Left forelimb (tissue), 1 donor: ENCODE data around the gene VARS1.
"Not testable (repeated sequence)": the region's sequence is repeated elsewhere in the genome, so short reads cannot be mapped to it uniquely, and the experiment has no call there.

Experiments used
- DNase-seq: peaks from one replicate; pipeline ENCODE4 v3.0.0-alpha.2; 2018; ENCODE audit warnings: low spot score

VARS1 gene

DNA sequence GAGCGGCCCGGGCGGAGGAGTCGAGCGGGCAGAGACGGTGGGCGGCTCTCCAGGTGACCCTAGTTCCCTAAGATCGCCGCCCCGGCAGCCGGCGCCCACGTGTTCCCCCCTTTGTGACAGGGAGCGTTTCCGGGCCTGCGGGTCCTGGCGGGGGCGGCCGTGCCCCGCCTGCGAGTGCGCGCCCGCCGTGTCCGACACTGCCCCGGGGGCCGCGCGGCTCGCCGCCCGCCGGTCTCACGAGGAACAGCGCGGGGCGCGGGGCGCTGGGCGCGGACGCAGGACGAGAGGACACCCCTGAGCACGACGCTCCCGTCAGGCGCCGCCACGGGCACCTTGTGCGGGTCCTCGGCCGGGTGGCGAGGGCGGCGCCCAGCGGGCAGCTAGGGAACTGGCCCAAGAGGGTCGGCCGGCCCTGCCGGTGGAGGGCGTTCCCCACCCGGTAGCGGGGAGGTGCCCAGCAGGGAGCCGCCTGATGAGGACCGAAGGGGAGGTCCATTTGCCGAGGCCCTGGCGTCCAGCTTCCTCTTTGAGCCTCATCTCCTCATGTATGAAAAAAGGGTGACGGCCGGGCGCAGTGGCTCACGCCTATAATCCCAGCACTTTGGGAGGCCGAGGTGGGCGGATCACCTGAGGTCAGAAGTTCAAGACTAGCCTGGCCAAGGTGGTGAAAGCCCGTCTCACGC lies at the start of gene VARS1:
TSS of gene VARS1 (minus strand) at position 137 of the 683 bp plus-strand sequence. CDS start 535 bp downstream, outside the sequence.
- peak; percentile 91 for DNase-seq

DNA sequence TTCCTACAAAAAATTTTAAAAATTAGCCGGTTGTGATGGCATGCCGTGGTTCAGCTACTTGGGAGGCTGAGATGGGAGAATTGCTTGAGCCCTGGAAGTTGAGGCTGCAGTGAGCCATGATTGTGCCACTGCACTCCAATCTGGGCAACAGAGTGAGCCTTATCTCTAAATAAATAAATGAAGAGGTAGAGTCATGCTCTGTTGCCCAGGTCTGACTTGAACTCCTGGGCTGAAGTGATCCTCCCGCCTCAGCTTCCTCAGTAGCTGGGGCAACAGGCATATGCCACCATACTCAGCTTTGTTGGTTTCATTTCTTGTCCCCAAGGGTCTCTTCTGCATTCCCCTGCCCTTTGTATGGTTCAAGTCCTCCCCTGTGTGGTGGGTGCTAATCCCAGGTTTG lies 49.0 kb upstream of the VARS1 start:
- DNase-seq = no peak

DNA sequence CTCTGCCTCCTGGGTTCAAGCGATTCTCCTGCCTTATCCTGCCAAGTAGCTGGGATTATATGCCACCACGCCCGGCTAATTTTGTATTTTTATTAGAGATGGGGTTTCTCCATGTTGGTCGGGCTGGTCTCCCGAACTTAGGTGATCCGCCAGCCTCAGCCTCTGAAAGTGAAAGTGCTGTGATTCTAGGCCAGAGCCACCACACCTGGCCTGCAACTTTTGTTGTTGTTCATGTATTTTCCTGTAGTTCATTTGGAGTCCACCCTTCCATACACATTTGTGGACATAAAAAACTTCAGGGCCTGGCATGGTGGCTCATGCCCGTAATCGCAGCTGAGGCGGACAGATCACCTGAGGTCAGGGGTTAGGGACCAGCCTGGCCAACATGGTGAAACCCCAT lies 46.5 kb upstream of the VARS1 start:
- DNase-seq = no peak

- DNase-seq = not testable (repeated sequence)
Observed at GRCh38 chr6:31839779-31840126, 44.2 kb upstream of the VARS1 start.

GRCh38 chr6:31838968-31839367 lies 43.4 kb upstream of the VARS1 start:
- DNase-seq = no peak

- not testable (repeated sequence) for DNase-seq
Observed at GRCh38 chr6:31838114-31838553, 42.6 kb upstream of the VARS1 start.

GRCh38 chr6:31837369-31838113 lies 42.0 kb upstream of the VARS1 start:
- no peak for DNase-seq

GRCh38 chr6:31836474-31837368 lies 41.2 kb upstream of the VARS1 start:
- no peak for DNase-seq

DNA sequence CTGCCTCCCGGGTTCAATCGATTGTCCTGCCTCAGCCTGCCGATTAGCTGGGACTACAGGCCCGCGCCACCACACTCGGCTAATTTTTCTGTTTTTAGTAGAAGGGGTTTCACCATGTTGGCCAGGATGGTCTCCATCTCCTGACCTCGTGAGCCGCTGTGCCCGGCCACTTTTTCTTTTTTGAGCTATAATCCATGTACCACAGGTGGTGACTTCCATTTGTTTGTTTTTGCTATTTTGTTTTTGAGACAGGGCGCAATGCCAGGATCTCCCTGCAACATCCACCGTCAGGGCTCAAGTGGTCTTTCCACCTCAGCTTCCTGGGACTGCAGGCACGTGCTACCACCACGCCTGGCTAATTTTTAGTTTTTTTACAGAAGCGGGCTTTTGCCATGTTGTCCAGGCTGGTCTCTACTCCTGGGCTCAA lies 40.5 kb upstream of the VARS1 start:
- no peak for DNase-seq

- DNase-seq = peak; percentile 91
Observed at GRCh38 chr6:31834367-31835250, 39.1 kb upstream of the VARS1 start.

GRCh38 chr6:31831350-31832215 lies 36.0 kb upstream of the VARS1 start:
- DNase-seq = no peak

DNA sequence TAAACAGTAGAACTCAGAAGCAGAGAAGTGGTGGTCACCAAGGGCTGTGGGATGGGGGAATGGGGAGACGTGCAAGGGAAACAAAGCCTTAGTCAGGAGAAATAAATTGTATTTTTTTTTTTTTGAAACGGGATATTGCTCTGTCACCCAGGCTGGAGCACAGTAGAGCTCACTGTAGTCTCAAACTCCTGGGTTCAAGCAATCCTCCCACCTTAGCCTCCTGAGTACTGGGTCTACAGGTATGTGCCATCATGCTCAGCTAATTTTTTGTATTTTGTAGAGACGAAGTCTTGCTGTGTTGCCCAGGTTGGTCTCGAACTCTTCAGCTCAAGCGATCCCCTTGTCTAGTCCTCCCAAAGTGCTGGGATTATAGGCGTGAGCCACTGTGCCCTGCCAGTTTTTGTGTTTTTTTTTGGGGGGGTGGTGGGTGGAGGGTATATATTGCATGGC lies 35.4 kb upstream of the VARS1 start:
- DNase-seq = no peak

GRCh38 chr6:31829633-31830283 lies 34.2 kb upstream of the VARS1 start:
- DNase-seq = no peak

DNA sequence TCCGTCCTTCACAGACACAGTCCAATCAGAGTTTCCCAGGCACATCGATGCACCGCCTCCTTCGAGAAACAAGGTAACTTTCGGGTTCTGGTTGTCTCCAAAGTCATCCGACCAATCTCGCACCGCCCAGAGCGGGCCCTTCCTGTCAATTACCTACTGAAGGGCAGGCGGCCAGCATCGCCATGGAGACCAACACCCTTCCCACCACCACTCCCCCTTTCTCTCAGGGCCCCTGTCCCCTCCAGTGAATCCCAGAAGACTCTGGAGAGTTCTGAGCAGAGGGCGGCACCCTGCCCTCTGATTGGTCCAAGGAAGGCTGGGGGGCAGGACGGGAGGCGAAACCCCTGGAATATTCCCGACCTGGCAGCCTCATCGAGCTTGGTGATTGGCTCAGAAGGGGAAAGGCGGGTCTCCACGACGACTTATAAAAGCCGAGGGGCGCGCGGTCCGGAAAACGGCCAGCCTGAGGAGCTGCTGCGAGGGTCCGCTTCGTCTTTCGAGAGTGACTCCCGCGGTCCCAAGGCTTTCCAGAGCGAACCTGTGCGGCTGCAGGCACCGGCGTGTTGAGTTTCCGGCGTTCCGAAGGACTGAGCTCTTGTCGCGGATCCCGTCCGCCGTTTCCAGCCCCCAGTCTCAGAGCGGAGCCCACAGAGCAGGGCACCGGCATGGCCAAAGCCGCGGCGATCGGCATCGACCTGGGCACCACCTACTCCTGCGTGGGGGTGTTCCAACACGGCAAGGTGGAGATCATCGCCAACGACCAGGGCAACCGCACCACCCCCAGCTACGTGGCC lies 31.9 kb upstream of the VARS1 start, which contains the start of gene HSPA1B:
TSS of gene HSPA1B (plus strand) at position 453 of the 794 bp plus-strand sequence. CDS start at position 666, 213 bp downstream.
- DNase-seq = peak; percentile 99

GRCh38 chr6:31826793-31827285 lies 31.3 kb upstream of the VARS1 start:
- DNase-seq = peak; percentile 88

GRCh38 chr6:31825553-31825952 lies 30.0 kb upstream of the VARS1 start:
- no peak for DNase-seq

GRCh38 chr6:31823592-31824196 lies 28.1 kb upstream of the VARS1 start:
- not testable (repeated sequence) for DNase-seq
